Naive thymus-derived CD8-positive, alpha-beta T cell (primary cell): ENCODE data around the gene RPTOR. TPM values are rescaled to one million over a fixed set of nuclear protein-coding genes. Genes with fewer than 3 reads are reported as not detected.

Source experiments
- ATAC-seq, 2 donors: fragments of 150-1000 bp; cut with Tn5 transposase in 1 of 2; sonication (Bioruptor Pico), chemical (Tn5 transposase) in 1 of 2; 1 replicate in 1 of 2; 2 replicates in 1 of 2; pipeline ENCODE4 v1.10.0; 2021; ENCODE audit warnings: mild to moderate bottlenecking in 2 of 2, moderate library complexity in 2 of 2
- POLR2A ChIA-PET: fragments of 350-600 bp; sonication (Branson Sonifier 250); formaldehyde crosslinking; loops from one replicate; lab custom pipeline; 2021; ENCODE audit warnings: antibody characterized with exemption; lab: Charles Lee
- DNase-seq, 10 donors: peaks; one replicate each; pipeline versions ENCODE4 v3.0.0 to v3.0.0-alpha.2; 2020 to 2022
- H3K27ac Mint-ChIP-seq, 10 donors: one replicate each; pipeline ENCODE4 v1.8.0; 2020 to 2022; ENCODE audit warnings: mild to moderate bottlenecking in 10 of 10, mixed read lengths in 10 of 10, moderate library complexity in 4 of 10, inconsistent platforms in 1 of 10
- H3K27me3 Mint-ChIP-seq, 5 donors: one replicate each; pipeline ENCODE4 v1.8.0; 2021 to 2022; ENCODE audit warnings: mixed read lengths in 5 of 5
- H3K36me3 Mint-ChIP-seq, 3 donors: one replicate each; pipeline ENCODE4 v1.8.0; 2020 to 2022; ENCODE audit warnings: mixed read lengths in 3 of 3, mild to moderate bottlenecking in 2 of 3, inconsistent platforms in 1 of 3
- H3K4me1 Mint-ChIP-seq, 4 donors: one replicate each; pipeline ENCODE4 v1.8.0; 2021 to 2022; ENCODE audit warnings: mixed read lengths in 4 of 4
- H3K4me3 Mint-ChIP-seq, 10 donors: one replicate each; pipeline ENCODE4 v1.8.0; 2020 to 2022; ENCODE audit warnings: mild to moderate bottlenecking in 10 of 10, mixed read lengths in 10 of 10, moderate library complexity in 6 of 10, inconsistent platforms in 1 of 10
- H3K9me3 Mint-ChIP-seq, 9 donors: one replicate each; pipeline ENCODE4 v1.8.0; 2020 to 2022; ENCODE audit warnings: mixed read lengths in 9 of 9, mild to moderate bottlenecking in 3 of 9, inconsistent platforms in 1 of 9, moderate library complexity in 1 of 9
- polyA plus RNA-seq, 3 donors: library from polyadenylated mRNA; unstranded; fragments of 300-500 nt; fragmentation: Illumina TruSeq; gene quantifications; one replicate each; pipeline ENCODE4 v1.2.3, GENCODE V29; 2021
- total RNA-seq, 8 experiments: library from RNA in 2 of 8; stranded (reverse) in 2 of 8; gene quantifications; one replicate each; pipeline ENCODE4 v1.2.3 and lab custom pipeline; 2021 to 2026

The RPTOR gene
- total and polyA plus RNA-seq, 5 experiments from 2014 or later: 5.3 to 53.9 (median 10.2) TPM

DNA sequence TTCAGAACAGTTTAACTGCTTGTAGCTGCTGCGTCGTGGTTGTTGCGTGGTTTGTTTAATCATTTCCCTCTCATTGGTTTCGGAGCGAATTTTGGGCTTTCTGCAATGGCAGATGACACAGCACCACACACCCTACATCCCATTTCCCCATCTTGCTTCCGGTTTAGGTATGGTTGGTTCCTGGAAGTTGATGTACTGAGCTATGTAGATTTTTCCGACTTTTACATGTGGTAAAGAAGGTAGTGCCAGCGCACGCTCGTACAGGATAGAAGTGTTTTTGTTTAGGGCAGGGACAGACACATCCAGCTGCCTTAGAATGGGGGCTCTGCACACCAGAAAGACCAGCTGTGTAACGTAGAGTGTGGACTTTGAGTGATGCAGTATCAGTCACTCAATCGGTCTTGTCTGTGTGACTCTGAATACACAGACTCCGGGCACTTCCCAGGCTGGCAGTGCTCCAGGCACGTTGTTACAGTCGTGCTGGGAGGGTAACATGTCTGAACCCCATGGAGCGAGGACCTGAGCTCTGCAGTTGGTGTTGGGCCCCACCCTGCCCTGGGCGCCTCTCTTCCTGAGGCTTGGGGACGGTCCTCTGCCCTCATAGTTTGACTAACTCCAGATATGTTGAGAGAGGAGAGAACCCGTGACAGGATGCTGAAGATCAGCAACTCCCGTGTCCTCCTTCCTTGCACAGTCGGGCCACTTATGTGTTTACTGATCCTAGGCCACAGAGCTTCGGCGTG, 275.0 kb downstream of the RPTOR start:
- peak overlapping the region in 7 of 10 donors; percentile 17 to 65 (median 48) for H3K4me3 Mint-ChIP-seq
- no peak for DNase-seq
- H3K36me3 Mint-ChIP-seq: peaks cover 5 to 33% (median 10%) of the 10 kb centered on the region in 3 donors

DNA sequence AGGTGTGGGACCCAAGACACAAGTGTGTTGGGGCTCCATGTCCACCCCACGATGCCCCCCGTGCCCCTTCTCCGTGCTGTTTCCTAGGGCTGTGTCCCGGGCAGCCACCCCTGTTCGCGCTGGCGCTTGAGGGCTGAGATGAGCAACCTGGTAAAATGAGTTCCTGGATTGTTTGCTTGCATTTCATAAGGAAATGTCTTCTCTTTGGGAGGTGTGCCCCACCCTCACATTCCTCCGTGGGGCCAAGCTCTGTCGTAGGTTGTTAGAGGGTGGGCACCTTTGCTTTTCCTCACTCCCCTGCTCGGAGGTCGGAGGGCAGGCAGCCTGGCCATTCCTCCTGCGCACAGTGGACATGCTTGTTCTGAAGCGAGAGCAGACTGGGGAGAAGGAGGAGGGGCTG, 275.7 kb downstream of the RPTOR start:
- Mint-ChIP-seq H3K4me1 (peaks cover 25 to 48% (median 31%) of the 10 kb centered on the region in 4 donors), H3K27me3 (no peaks in the 10 kb centered on the region), H3K4me3 (peak overlapping the region in 1 of 10 donors; percentile 55), H3K9me3 (no peaks in the 10 kb centered on the region), H3K27ac (peak overlapping the region in 3 of 10 donors; percentile 31 to 86 (median 75)), H3K36me3 (peaks cover 5 to 30% (median 10%) of the 10 kb centered on the region in 3 donors)
- DNase-seq: no peak
- POLR2A ChIA-PET: interaction anchor here (1.5 kb wide), 1 partner anchor 13 kb away, joined by 5 read pairs; no protein-coding TSS in a partner anchor
- no peak for ATAC-seq

More for the DNA sequence above, 275.0 kb downstream of the RPTOR start:
- ATAC-seq: peak; percentile 23 to 28
- no peaks in the 10 kb centered on the region for H3K9me3 Mint-ChIP-seq
- POLR2A ChIA-PET: interaction anchor here (1.2 to 1.5 kb wide), 2 partner anchors 14 kb away, joined by 4 to 5 read pairs; no protein-coding TSS in a partner anchor
- H3K4me1 Mint-ChIP-seq: peaks cover 25 to 51% (median 33%) of the 10 kb centered on the region in 4 donors
- H3K27me3 Mint-ChIP-seq: no peaks in the 10 kb centered on the region
- peak overlapping the region in 9 of 10 donors; percentile 31 to 86 (median 76) for H3K27ac Mint-ChIP-seq

DNA sequence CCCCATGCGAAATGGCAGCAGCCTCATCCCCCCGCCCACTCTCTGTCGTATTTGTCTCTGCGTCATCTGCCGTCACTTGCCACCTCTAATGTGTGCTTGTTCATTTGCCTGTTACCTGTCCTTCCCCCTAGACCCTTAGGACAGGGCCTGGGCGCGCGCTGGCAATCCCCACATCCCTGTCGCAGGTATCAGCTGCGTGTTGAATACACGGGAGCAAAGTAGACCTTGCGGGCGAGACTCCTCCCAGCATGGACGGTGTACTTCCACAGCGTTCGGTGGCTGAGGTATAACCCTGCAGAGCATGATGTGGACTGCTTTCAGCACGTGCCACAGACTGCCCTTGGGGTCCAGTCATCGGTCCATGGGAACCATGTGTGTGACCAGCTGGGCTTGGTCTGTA, 276.9 kb downstream of the RPTOR start:
- H3K27ac Mint-ChIP-seq: peak overlapping the region in 3 of 10 donors; percentile 62 to 74 (median 70)
- no peaks in the 10 kb centered on the region for H3K27me3 Mint-ChIP-seq
- ATAC-seq: no peak
- no peak overlapping the region for H3K4me3 Mint-ChIP-seq
- peaks cover 5 to 32% (median 10%) of the 10 kb centered on the region in 3 donors for H3K36me3 Mint-ChIP-seq
- no peaks in the 10 kb centered on the region for H3K9me3 Mint-ChIP-seq
- POLR2A ChIA-PET: no interaction called here
- DNase-seq: no peak
- peaks cover 23 to 42% (median 29%) of the 10 kb centered on the region in 4 donors for H3K4me1 Mint-ChIP-seq

DNA sequence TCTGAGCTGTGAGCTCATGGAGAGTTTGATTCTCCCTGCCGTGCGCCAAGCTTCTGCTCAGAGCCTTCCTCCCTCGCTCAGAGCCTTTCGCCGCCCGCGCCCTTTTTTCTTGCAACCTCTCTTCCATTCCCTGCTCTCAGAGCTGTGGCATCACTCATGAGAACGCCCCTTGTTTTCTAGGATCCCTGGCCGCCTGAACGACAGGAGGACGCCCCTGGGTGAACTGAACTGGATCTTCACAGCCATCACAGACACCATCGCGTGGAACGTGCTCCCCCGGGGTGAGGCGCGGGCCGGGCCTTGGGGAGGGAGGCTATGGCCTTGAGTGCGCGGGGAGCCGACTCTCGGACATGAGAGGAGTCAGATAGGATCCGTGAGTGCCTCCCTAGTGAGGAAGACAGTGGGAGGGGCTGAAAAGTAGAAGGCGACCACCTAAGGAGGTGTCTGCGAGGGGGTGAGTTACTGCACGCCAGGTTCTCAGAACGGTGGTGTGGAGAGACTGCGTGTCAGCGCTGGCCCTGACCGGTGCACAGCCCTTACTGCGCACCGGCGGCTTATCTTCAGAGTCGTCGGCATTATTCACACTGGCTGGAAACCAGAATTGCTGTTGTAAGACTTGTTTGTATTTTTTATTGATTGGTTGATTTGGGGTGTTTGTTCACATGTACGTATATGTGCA, 277.5 kb downstream of the RPTOR start:
- no peaks in the 10 kb centered on the region for H3K27me3 Mint-ChIP-seq
- peaks cover 23 to 36% (median 30%) of the 10 kb centered on the region in 4 donors for H3K4me1 Mint-ChIP-seq
- POLR2A ChIA-PET: no interaction called here
- ATAC-seq (no peak), DNase-seq (no peak)
- H3K27ac Mint-ChIP-seq: peak overlapping the region in 1 of 10 donors; percentile 41
- no peak overlapping the region for H3K4me3 Mint-ChIP-seq
- H3K36me3 Mint-ChIP-seq: peaks cover 5 to 36% (median 10%) of the 10 kb centered on the region in 3 donors
- no peaks in the 10 kb centered on the region for H3K9me3 Mint-ChIP-seq

DNA sequence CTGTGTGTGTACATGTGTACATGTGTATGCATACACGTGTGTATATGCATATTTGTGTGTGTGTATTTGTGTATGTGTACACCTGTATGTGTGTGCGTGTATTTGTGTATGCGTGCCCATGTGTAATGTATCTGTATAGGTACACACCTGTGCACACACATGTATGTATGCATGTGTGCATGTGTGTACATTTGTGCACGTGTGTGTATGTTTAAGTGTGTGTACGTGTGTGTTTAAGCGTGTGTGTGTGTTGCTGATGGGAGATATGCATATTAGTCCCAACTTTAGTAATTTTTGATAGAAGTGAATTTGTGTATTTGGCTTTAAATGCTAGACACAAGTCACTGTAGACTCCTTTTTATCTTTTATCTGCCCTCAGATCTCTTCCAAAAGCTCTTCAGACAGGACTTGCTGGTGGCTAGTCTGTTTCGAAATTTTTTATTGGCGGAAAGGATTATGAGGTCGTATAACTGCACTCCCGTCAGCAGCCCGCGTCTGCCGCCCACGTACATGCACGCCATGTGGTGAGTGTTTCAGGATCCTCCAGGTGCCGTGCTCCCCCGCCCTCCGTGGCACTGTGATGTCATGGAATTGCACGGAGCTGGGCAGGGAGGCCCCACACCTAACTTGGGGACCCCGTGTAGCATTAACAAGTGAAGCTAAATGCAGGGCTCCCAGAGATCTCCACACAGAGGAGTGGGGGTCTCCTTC, 278.2 kb downstream of the RPTOR start:
- Mint-ChIP-seq H3K27me3 (no peaks in the 10 kb centered on the region), H3K4me3 (no peak overlapping the region), H3K4me1 (peaks cover 23 to 29% (median 27%) of the 10 kb centered on the region in 4 donors), H3K36me3 (peaks cover 5 to 36% (median 8%) of the 10 kb centered on the region in 3 donors), H3K27ac (peak overlapping the region in 1 of 10 donors; percentile 41), H3K9me3 (no peaks in the 10 kb centered on the region)
- no peak for DNase-seq
- POLR2A ChIA-PET: interaction anchor here (1.2 kb wide), 1 partner anchor 25 kb away, joined by 4 read pairs; no protein-coding TSS in a partner anchor
- ATAC-seq: no peak

DNA sequence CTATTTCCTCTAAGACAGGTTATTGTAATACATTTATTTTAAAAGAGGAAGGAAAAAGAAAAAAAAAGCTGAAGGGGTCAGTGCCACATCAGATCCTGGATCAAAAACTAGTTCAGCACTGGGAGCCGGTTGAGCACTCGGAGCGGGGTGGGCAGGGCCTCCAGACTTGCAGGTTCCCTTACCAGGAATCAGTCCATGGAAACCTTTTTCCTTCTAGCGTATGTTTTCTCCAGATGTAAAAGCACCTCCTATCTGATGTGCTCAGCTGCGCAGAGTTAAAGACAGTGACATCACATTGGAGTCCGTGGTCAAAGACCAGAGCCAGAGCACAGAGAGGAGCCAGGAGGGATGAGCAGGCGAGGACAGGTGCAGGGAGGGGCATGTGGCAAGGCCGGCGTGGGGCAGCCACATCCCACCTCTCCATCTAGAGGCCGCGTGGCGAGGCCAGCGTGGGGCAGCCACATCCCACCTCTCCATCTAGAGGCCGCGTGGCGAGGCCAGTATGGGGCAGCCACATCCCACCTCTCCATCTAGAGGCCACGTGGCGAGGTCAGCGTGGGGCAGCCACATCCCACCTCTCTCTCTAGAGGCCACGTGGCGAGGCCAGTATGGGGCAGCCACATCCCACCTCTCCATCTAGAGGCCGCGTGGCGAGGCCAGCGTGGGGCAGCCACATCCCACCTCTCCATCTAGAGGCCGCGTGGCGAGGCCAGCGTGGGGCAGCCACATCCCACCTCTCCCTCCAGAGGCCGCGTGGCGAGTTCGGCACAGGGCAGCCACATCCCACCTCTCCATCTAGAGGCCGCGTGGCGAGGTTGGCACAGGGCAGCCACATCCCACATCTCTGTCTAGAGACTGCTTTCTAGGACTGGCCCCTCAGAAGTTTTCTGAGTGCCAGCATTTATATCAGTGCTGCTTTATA, 280.2 kb downstream of the RPTOR start:
- H3K4me3 Mint-ChIP-seq: no peak overlapping the region
- H3K36me3 Mint-ChIP-seq: peaks cover 5 to 36% (median 6%) of the 10 kb centered on the region in 3 donors
- POLR2A ChIA-PET: no interaction called here
- no peak for DNase-seq
- no peaks in the 10 kb centered on the region for H3K27me3 Mint-ChIP-seq
- no peak overlapping the region for H3K27ac Mint-ChIP-seq
- H3K4me1 Mint-ChIP-seq: peaks cover 12 to 15% (median 12%) of the 10 kb centered on the region in 4 donors
- no peaks in the 10 kb centered on the region for H3K9me3 Mint-ChIP-seq
- no peak for ATAC-seq

DNA sequence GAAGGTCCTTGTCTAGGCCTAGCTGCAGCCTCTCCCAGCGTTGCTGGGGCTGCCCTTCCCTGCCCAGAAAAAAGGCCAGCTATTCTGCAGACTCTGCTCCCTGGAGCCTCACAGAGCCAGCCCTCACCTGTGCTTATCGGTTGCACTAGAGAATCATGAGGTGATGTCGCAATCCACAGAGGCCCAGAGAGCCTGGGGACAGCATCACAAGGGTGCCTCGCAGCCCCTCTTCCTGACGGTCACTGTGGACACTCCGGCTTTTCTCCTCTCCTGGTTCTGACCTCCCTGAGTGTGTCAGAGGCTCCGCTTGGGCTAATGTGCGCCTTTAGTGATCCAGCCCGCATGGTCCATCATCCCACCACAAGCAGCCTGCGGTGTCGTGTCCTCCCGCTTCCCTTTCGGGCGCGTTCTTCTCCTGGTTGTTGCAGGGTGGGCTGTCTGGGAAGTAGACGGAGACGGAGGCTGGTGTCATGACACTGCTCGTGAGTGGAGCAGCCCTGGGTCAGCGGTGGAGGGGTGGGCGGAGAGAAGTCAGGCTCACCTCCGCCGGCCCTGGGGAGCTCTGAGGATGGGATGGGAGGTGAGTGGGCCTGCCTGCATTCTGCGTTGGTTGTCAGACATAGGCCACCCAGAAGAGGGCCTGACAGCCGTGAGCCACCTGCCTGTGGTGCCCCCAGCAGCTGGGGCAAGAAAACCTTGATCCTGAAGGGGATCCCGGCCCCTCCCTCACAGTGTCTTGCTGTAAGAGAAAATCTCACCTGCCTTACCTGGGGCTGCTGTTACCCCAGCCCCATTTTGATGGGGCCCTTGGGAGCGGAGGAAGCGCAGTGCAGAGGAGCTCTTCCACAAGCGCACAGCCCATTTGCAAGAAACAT, 281.1 kb downstream of the RPTOR start:
- POLR2A ChIA-PET: no interaction called here
- peaks cover 9 to 16% (median 10%) of the 10 kb centered on the region in 4 donors for H3K4me1 Mint-ChIP-seq
- H3K9me3 Mint-ChIP-seq: no peaks in the 10 kb centered on the region
- H3K27ac Mint-ChIP-seq: peak overlapping the region in 2 of 10 donors; percentile 20 to 65
- no peaks in the 10 kb centered on the region for H3K27me3 Mint-ChIP-seq
- DNase-seq (peak in 1 of 10 donors; percentile 32), ATAC-seq (no peak)
- H3K4me3 Mint-ChIP-seq: no peak overlapping the region
- peaks cover 5 to 36% (median 6%) of the 10 kb centered on the region in 3 donors for H3K36me3 Mint-ChIP-seq

DNA sequence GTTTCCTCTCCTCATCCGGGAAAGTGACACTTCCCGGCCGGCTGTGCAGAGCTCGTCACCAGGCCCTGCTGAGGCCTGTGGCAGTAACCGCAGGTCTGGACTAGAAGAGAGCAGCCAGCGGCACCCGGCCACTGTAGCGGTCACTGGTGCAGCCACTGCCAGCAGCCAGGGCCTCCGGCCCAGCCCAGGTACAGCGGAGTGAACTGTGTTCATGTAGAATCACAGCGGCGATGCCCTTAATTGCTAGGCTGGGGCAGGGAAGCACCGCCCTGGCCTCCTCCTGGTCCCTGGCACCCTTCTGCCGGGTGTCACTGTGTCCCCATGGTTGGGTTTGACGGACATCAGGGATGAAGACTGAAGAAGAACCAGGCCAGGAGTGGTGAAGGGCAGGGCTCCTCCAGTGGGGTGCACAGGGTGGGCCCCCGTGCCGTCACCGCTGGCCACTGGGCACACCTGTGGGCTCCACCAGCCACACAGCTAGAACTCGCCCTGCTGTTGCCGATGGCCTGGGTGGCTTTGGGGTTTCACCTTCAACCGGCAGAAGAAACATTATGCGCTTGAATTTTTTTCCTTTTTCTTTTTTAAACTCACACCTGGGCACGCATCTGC, 281.8 kb downstream of the RPTOR start:
- H3K27me3 Mint-ChIP-seq: no peaks in the 10 kb centered on the region
- no peaks in the 10 kb centered on the region for H3K9me3 Mint-ChIP-seq
- peaks cover 9 to 18% (median 13%) of the 10 kb centered on the region in 4 donors for H3K4me1 Mint-ChIP-seq
- POLR2A ChIA-PET: interaction anchor here (0.5 kb wide), 1 partner anchor 286 kb away, joined by 4 read pairs; no protein-coding TSS in a partner anchor
- peak overlapping the region in 1 of 10 donors; percentile 45 for H3K4me3 Mint-ChIP-seq
- DNase-seq (no peak), ATAC-seq (no peak)
- H3K27ac Mint-ChIP-seq: peak overlapping the region in 1 of 10 donors; percentile 47
- H3K36me3 Mint-ChIP-seq: peaks cover 5 to 36% (median 6%) of the 10 kb centered on the region in 3 donors

DNA sequence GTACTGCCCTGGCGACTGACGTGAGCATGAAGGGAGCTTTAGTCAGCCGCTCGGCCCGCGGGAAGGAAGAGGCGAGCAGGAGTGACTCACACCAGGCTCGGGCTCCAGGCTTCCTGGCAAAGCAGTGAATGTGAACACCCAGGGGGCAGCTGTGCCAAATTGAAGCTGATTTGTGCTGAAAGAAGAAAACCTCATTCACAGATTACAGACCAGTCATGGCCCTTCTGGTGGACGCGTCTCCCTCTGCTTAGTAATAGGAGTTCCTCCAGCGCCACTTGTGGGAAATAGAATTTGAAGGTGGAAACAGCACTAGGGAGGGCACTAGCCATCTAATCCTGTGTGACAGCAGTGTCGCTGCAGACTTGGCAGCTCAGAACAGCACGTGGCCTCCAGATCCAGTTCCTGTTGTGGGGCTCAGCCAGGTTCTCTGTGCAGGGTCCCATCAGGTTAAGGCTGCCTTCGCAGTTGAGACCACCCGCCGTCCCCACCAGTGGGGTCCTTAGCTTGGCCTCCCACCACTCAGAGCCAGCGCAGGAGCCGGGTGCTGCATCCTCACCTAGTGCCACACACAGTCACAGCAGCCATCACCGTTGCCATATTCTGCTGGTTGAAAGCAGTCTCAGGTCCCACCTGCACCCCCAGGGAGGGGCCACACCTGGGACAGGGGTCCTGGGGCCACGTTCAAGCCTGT, 282.5 kb downstream of the RPTOR start:
- Mint-ChIP-seq H3K27ac (peak overlapping the region in 2 of 10 donors; percentile 43 to 47), H3K9me3 (no peaks in the 10 kb centered on the region), H3K4me3 (peak overlapping the region in 1 of 10 donors; percentile 45), H3K4me1 (peaks cover 12 to 23% (median 18%) of the 10 kb centered on the region in 4 donors), H3K36me3 (peaks cover 4 to 32% (median 5%) of the 10 kb centered on the region in 3 donors), H3K27me3 (no peaks in the 10 kb centered on the region)
- POLR2A ChIA-PET: interaction anchor here (1.0 kb wide), 1 partner anchor 12 kb away, joined by 4 read pairs; no protein-coding TSS in a partner anchor
- peak in 1 of 10 donors; percentile 60 for DNase-seq
- ATAC-seq: peak in 1 of 2 donors; percentile 25
